SU-DHL-6 (cell line): ENCODE results near the gene COL23A1.

Source experiments
- H2AFZ ChIP-seq: fragments of 200-600 bp; sonication (generic); 2 replicates; pipeline ENCODE4 v1.6.1; 2014; ENCODE audit warnings: low read depth, mild to moderate bottlenecking, moderate library complexity, mixed read lengths, antibody characterized with exemption, low read length; ENCODE audit not compliant: severe bottlenecking
- H3F3A ChIP-seq: fragments of 200-600 bp; shearing (Covaris generic); 2 replicates; pipeline ENCODE4 v1.6.0; 2016; ENCODE audit warnings: antibody characterized with exemption, mild to moderate bottlenecking; ENCODE audit not compliant: insufficient read depth
- H3K27ac ChIP-seq: fragments of 200-600 bp; sonication (generic); 2 replicates; pipeline ENCODE4 v1.5.1; 2016; ENCODE audit warnings: low read depth, mild to moderate bottlenecking, low read length, moderate library complexity, mixed read lengths
- H3K27me3 ChIP-seq: fragments of 200-600 bp; sonication (generic), shearing (Covaris generic); 2 replicates; pipeline ENCODE4 v1.6.0; 2014; ENCODE audit warnings: mild to moderate bottlenecking, low read length
- H3K36me3 ChIP-seq: fragments of 200-600 bp; sonication (generic); 2 replicates; pipeline ENCODE4 v1.6.1; 2014; ENCODE audit warnings: mild to moderate bottlenecking, low read length, mixed read lengths
- H3K4me2 ChIP-seq: fragments of 300-600, 200-600 bp; shearing (Covaris generic), sonication (generic); 2 replicates; pipeline ENCODE4 v1.6.0; 2014; ENCODE audit warnings: low read length, low read depth, mild to moderate bottlenecking; ENCODE audit not compliant: poor library complexity, severe bottlenecking
- H3K4me3 ChIP-seq: fragments of 200-600 bp; sonication (generic); 2 replicates; pipeline ENCODE4 v1.5.1; 2014; ENCODE audit warnings: antibody characterized with exemption, low read length, mild to moderate bottlenecking, mixed read lengths; ENCODE audit not compliant: insufficient read depth, poor library complexity, severe bottlenecking
- H3K79me2 ChIP-seq: fragments of 200-600 bp; sonication (generic); 2 replicates; pipeline ENCODE4 v1.6.1; 2014; ENCODE audit warnings: mild to moderate bottlenecking, low read length, moderate library complexity; ENCODE audit not compliant: insufficient read depth
- H3K9ac ChIP-seq: fragments of 200-600 bp; sonication (generic); 2 replicates; pipeline ENCODE4 v1.7.0; 2014; ENCODE audit warnings: mild to moderate bottlenecking, low read length
- H3K9me2 ChIP-seq: fragments of 200-600 bp; sonication (generic); replicated peaks from 2 replicates; pipeline ENCODE4 v1.6.1; 2014; ENCODE audit warnings: low read length; ENCODE audit not compliant: insufficient read depth
- H3K9me3 ChIP-seq: fragments of 200-600 bp; sonication (generic); 2 replicates; pipeline ENCODE4 v1.6.1; 2014; ENCODE audit warnings: low read length, mixed read lengths; ENCODE audit not compliant: insufficient read depth
- H4K20me1 ChIP-seq: fragments of 200-600 bp; sonication (generic); 2 replicates; pipeline ENCODE4 v1.6.1; 2014; ENCODE audit warnings: low read depth, mild to moderate bottlenecking, antibody characterized with exemption, low read length, moderate library complexity, mixed read lengths
- CTCF ChIP-seq: fragments of 200-600 bp; sonication (generic); IDR thresholded peaks from one replicate; pipeline ENCODE4 v1.5.1; 2017; ENCODE audit warnings: antibody characterized with exemption, mild to moderate bottlenecking, low read length, moderate library complexity; ENCODE audit not compliant: insufficient read depth, poor library complexity, severe bottlenecking
- EZH2phosphoT487 ChIP-seq: fragments of 200-600 bp; sonication (generic), shearing (Covaris generic); conservative IDR thresholded peaks from 2 replicates; pipeline ENCODE4 v1.6.1; 2018; ENCODE audit warnings: mild to moderate bottlenecking, antibody characterized with exemption, low read length, moderate library complexity, mixed read lengths

COL23A1 gene

DNA sequence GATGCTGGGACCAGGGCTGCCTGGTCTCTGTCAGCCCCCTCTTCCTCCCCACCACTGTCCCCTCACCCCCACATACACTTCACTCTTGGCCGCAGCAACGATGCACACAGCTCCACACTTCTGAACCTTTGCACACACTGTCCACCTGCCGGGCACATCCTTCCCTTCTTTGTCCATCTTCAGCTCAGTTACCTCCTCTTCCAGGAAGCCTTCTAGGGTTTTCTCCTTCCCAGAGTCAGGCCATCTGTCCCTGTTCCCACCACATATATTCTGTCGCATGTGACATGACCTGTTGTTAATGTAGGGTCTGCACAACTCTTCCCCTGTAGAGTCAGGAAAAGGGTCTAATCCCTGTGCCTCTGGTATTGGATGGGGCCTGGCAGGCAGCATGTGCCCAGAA lies 319.0 kb downstream of the COL23A1 start:
- TF ChIP-seq EZH2phosphoT487 (no peak), CTCF (no peak)
- no peaks in the 10 kb centered on the region for H3K79me2 ChIP-seq
- no peaks in the 10 kb centered on the region for H3K36me3 ChIP-seq
- no peak overlapping the region for H3K27ac ChIP-seq
- no peaks in the 10 kb centered on the region for H3K27me3 ChIP-seq
- H3K9me2 ChIP-seq: no peaks in the 10 kb centered on the region
- H4K20me1 ChIP-seq: no peaks in the 10 kb centered on the region
- no peak overlapping the region for H3K9ac ChIP-seq
- no peak overlapping the region for H2AFZ ChIP-seq
- H3K4me2 ChIP-seq: no peak overlapping the region
- H3F3A ChIP-seq: no peaks in the 10 kb centered on the region
- H3K4me3 ChIP-seq: no peak overlapping the region
- H3K9me3 ChIP-seq: no peaks in the 10 kb centered on the region

DNA sequence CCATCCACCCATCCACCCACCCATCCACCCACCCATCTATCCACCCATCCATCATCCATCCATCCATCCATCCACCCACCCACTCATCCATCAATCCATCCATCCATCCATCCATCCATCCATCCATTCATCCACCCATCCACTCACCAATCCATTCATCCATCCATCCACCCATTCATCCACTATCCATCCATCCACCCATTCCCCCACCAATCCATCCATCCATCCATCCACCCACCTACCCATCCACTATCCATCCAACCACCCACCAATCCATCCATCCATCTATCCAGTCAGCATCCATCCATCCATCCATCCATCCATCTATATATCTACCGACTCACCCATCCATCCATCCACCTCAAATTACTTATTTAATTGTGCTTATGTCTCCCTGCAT lies 320.7 kb downstream of the COL23A1 start:
- H3K9me3 ChIP-seq: no peaks in the 10 kb centered on the region
- no peaks in the 10 kb centered on the region for H3K36me3 ChIP-seq
- no peak overlapping the region for H3K27ac ChIP-seq
- TF ChIP-seq CTCF: no peak
- H4K20me1 ChIP-seq: no peaks in the 10 kb centered on the region
- H3K9me2 ChIP-seq: no peaks in the 10 kb centered on the region
- no peaks in the 10 kb centered on the region for H3K27me3 ChIP-seq
- no peak overlapping the region for H3K4me3 ChIP-seq
- H3K79me2 ChIP-seq: no peaks in the 10 kb centered on the region
- no peak overlapping the region for H3K4me2 ChIP-seq
- no peak overlapping the region for H2AFZ ChIP-seq
- H3K9ac ChIP-seq: no peak overlapping the region
- H3F3A ChIP-seq: no peaks in the 10 kb centered on the region

DNA sequence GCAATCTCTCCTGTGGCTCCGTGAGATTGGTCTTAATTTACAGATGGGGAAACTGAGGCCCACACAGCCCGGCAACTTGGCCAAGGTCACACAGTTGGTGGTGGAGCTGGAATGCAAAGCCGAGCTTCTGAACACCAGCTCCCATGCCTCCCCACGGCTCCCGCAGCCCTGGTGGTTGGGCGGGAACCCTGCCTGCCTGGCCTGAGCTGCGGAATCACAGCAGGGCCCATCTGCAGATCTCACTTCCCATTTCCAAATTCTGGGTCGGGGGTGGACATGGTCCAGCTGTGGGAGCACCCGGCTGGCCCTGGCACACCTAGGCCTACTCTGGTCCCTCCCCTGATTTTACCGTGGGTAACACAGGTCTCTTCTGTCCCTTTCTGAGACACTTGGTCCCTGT lies 322.3 kb downstream of the COL23A1 start:
- Histone ChIP-seq H2AFZ (no peak overlapping the region), H3K4me2 (no peak overlapping the region), H4K20me1 (no peaks in the 10 kb centered on the region), H3K27me3 (no peaks in the 10 kb centered on the region), H3K9me3 (no peaks in the 10 kb centered on the region), H3K27ac (no peak overlapping the region), H3F3A (no peaks in the 10 kb centered on the region), H3K9ac (no peak overlapping the region), H3K79me2 (no peaks in the 10 kb centered on the region), H3K9me2 (no peaks in the 10 kb centered on the region), H3K36me3 (no peaks in the 10 kb centered on the region), H3K4me3 (no peak overlapping the region)
- TF ChIP-seq EZH2phosphoT487 (no peak), CTCF (no peak)

DNA sequence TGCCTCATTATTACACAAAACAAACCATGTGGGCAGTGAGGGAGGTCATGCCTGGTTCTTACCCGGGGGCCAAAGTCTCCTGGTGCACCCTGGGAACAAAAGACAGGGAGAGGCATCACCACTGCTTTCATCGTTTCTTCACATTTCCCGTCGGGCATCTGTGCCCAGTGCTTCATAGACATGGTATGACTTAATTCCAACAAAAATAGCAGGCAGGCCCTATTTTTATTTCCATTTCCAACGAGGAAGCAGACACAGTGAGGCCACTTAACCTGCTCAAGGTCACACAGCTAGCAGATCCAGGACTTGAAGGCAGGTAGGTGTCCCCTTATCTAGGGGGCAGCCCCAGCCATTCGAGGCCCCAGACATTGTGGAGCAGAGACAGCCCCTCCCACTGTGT lies 322.9 kb downstream of the COL23A1 start:
- no peaks in the 10 kb centered on the region for H3F3A ChIP-seq
- no peak overlapping the region for H3K4me3 ChIP-seq
- no peak overlapping the region for H3K27ac ChIP-seq
- no peaks in the 10 kb centered on the region for H3K9me2 ChIP-seq
- H3K27me3 ChIP-seq: no peaks in the 10 kb centered on the region
- H3K9ac ChIP-seq: no peak overlapping the region
- H3K79me2 ChIP-seq: no peaks in the 10 kb centered on the region
- TF ChIP-seq CTCF: no peak
- TF ChIP-seq EZH2phosphoT487: no peak
- H3K4me2 ChIP-seq: no peak overlapping the region
- no peaks in the 10 kb centered on the region for H3K36me3 ChIP-seq
- no peaks in the 10 kb centered on the region for H3K9me3 ChIP-seq
- no peak overlapping the region for H2AFZ ChIP-seq
- H4K20me1 ChIP-seq: no peaks in the 10 kb centered on the region
